ENCODE measurements around the gene NHEJ1. TPM values are rescaled to one million over a fixed set of nuclear protein-coding genes. Genes with fewer than 3 reads are reported as not detected.

Gene NHEJ1
- total RNA-seq, 2 donors from 2014 or later, result 8.9 to 9.3 TPM

DNA sequence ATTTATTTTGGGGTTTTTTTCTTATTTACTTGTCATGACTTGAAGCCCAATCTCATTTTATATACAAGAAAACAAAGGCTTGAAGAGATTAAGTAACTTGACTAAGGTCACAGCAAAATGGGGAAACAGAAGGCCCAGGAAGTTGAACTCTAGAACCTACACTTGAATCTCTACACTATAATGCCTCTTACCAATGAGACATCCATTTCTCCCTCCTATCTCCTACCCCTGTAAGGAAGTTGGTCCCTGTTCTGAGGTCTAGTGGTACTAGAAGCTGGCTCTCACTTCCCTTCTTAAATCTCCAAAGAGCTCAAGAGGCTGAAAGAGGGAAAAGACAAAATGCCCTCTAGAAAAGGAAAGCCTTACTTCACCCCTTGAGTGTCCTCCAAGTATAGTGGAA lies 74.4 kb downstream of the NHEJ1 start:
- no peak for DNase-seq
- H3K4me3 ChIP-seq, result no peak overlapping the region
- peaks cover 14% of the 10 kb centered on the region for H3K4me1 ChIP-seq
- no peaks in the 10 kb centered on the region for H3K27me3 ChIP-seq
- no peaks in the 10 kb centered on the region for H3K36me3 ChIP-seq (replicated peaks in 1 of 2; ENCODE audit: insufficient read depth in 1 of 2, low read depth in 2 of 2)
- intact Hi-C loops (cut with DNase I), result no loop called here
- TF ChIP-seq POLR2A (IDR thresholded peaks at IDR 0.05), result no peak
- TF ChIP-seq, protein P1, sequence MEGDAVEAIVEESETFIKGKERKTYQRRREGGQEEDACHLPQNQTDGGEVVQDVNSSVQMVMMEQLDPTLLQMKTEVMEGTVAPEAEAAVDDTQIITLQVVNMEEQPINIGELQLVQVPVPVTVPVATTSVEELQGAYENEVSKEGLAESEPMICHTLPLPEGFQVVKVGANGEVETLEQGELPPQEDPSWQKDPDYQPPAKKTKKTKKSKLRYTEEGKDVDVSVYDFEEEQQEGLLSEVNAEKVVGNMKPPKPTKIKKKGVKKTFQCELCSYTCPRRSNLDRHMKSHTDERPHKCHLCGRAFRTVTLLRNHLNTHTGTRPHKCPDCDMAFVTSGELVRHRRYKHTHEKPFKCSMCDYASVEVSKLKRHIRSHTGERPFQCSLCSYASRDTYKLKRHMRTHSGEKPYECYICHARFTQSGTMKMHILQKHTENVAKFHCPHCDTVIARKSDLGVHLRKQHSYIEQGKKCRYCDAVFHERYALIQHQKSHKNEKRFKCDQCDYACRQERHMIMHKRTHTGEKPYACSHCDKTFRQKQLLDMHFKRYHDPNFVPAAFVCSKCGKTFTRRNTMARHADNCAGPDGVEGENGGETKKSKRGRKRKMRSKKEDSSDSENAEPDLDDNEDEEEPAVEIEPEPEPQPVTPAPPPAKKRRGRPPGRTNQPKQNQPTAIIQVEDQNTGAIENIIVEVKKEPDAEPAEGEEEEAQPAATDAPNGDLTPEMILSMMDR (IDR thresholded peaks at IDR 0.05), result no peak
- no peak for ATAC-seq
- no peak overlapping the region for H3K27ac ChIP-seq
- no peaks in the 10 kb centered on the region for H3K9me3 ChIP-seq

DNA sequence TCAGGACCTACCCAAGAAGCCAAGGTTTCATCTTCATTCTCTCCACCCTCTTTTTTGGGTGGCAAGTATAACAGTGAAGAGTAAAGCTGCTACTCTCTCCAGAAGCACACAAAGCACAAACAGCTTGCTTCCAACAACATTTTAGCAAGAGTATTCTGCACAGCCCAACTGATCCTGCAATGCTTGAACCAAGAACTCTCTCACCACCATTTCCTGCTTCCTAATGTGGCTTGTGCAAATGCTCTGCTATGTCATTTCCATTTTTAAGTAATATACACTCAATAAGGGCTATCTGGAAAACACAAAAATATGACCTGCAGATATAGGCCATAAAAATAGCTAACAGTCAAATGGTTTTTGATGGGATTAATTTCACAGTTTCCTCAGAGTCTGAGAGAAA lies 75.8 kb downstream of the NHEJ1 start:
- H3K9me3 ChIP-seq, result no peaks in the 10 kb centered on the region
- intact Hi-C loops (cut with DNase I), result no loop called here
- H3K27me3 ChIP-seq, result no peaks in the 10 kb centered on the region
- no peaks in the 10 kb centered on the region for H3K36me3 ChIP-seq (replicated peaks in 1 of 2; ENCODE audit: insufficient read depth in 1 of 2, low read depth in 2 of 2)
- no peak for ATAC-seq
- DNase-seq, result no peak
- H3K4me1 ChIP-seq, result peaks cover 14% of the 10 kb centered on the region
- TF ChIP-seq, protein P1 (IDR thresholded peaks at IDR 0.05), result no peak
- no peak for TF ChIP-seq POLR2A (IDR thresholded peaks at IDR 0.05)
- H3K4me3 ChIP-seq, result no peak overlapping the region
- H3K27ac ChIP-seq, result no peak overlapping the region

DNA sequence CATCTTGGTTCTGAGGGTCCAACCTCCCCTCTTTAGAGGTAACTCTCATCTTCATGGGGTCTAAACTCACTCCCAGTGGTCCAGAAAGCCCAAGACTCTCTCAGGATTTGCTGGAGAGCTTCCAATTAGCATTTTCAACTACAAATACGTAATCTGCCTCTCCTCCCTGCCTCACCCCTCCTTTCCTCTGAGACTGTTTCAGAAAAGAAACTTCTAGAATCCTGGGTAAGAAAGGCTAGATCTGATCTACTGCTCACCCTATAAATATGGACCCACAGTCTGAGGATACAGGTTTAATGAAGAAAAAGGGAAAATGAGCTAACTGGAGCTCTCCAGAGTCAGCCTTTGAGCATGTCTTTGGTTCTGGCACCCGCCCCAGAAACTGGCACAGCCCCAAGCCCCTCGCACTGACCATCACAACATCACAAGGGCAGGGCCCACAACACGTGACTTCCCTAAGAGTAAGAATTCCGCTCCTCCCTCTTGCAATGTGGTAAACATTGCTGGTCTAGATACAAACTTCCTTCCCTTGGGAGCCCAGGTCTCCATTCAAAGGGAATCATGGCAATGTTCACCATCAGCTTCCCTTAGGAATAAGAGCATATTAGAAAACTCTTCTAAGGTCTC lies 78.2 kb downstream of the NHEJ1 start:
- 38 to 40% methylated on average over 5 of the region's 5 CpGs for WGBS, 2 donors

DNA sequence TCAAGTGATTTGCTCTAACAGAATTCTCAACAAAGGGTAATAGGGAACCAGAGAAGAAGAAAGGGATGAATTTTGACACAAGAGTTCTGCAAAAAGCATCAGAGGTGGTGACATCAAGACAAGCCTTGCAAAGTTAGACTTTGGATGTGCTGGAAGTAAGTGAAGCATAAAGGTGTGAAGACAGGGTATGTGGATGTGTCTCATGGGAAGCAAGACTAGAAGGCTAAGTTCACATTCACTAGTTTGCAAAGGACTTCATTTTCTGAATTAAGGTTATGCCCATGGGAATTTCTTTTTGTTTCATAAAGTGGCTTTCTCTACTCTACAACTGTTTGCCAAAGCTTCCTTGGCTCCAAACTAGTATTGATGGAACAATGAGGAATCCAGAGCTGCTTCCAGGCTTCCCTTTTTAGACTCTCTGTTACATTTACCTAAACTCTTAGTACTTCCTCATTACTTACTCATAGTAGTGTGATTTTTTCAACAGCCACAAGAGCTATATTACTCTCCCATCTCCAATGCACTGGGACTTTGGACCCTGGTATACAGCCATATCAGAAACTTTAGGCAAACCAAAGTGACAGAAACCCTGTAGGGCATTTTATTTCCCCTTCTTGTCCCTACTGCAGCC lies 78.8 kb downstream of the NHEJ1 start:
- ATAC-seq (peak; percentile 87), DNase-seq (peak in 3 of 4 donors; percentile 23 to 39 (median 30))
- intact Hi-C loops (cut with DNase I), result no loop called here
- Histone ChIP-seq H3K4me1 (peaks cover 14% of the 10 kb centered on the region), H3K27ac (peak overlapping the region in 3 of 4 donors; percentile 29 to 48 (median 35)), H3K4me3 (no peak overlapping the region), H3K27me3 (no peaks in the 10 kb centered on the region), H3K9me3 (no peaks in the 10 kb centered on the region), H3K36me3 (replicated peaks in 1 of 2; ENCODE audit: insufficient read depth in 1 of 2, low read depth in 2 of 2) (no peaks in the 10 kb centered on the region)
- TF ChIP-seq, protein P1 (IDR thresholded peaks at IDR 0.05), result peak in 1 of 7 experiments; percentile 11
- no peak for TF ChIP-seq POLR2A (IDR thresholded peaks at IDR 0.05)

More for the DNA sequence above, 78.2 kb downstream of the NHEJ1 start:
- H3K36me3 ChIP-seq (replicated peaks in 1 of 2; ENCODE audit: insufficient read depth in 1 of 2, low read depth in 2 of 2), result no peaks in the 10 kb centered on the region
- intact Hi-C loops (cut with DNase I), result no loop called here
- peak in 2 of 4 donors; percentile 4 to 26 for DNase-seq
- peak; percentile 27 for ATAC-seq
- TF ChIP-seq POLR2A (IDR thresholded peaks at IDR 0.05), result no peak
- TF ChIP-seq, protein P1 (IDR thresholded peaks at IDR 0.05), result no peak
- peak overlapping the region; percentile 29 to 54 (median 42) for H3K27ac ChIP-seq
- H3K27me3 ChIP-seq, result no peaks in the 10 kb centered on the region
- peaks cover 14% of the 10 kb centered on the region for H3K4me1 ChIP-seq
- H3K9me3 ChIP-seq, result no peaks in the 10 kb centered on the region
- no peak overlapping the region for H3K4me3 ChIP-seq

DNA sequence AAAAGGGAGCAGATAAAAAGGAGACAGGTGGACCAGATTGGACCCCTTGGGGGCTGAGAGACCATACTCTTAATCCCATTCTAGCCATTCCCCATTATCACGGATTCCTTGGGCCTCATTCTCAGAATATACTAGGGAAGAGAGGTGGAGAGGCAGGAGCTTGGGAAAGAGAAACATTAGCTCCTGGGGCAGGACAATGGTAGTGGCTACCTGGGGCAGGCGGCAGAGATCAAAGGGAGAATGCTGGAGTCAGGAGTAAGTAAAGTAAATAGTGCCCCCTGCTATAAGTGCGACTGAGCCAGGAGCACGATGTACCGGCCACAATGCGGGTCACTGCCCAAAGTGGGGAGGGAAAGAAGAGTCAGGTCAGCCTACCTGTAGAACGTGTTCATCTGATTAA lies 79.5 kb downstream of the NHEJ1 start:
- Histone ChIP-seq H3K27ac (no peak overlapping the region), H3K36me3 (replicated peaks in 1 of 2; ENCODE audit: insufficient read depth in 1 of 2, low read depth in 2 of 2) (no peaks in the 10 kb centered on the region), H3K9me3 (no peaks in the 10 kb centered on the region), H3K27me3 (no peaks in the 10 kb centered on the region), H3K4me3 (no peak overlapping the region), H3K4me1 (peaks cover 14% of the 10 kb centered on the region)
- 87 to 89% methylated on average over 7 of the region's 7 CpGs for WGBS, 2 donors
- no peak for ATAC-seq
- DNase-seq, result no peak
- intact Hi-C loops (cut with DNase I), result no loop called here
- no peak for TF ChIP-seq POLR2A (IDR thresholded peaks at IDR 0.05)
- TF ChIP-seq, protein P1 (IDR thresholded peaks at IDR 0.05), result no peak

Data from body of pancreas (tissue), 4 donors.